ENCODE results near the gene WNT8A.
"Not testable (repeated sequence)": the region's sequence is repeated elsewhere in the genome, so short reads cannot be mapped to it uniquely, and the experiment has no call there.

WNT8A gene

GRCh38 chr5:138068742-138069600, 14.9 kb upstream of the WNT8A start:
- no peaks in the 10 kb centered on the region for H3K9me3 Mint-ChIP-seq
- H3K36me3 Mint-ChIP-seq, result no peaks in the 10 kb centered on the region
- peaks cover 7% of the 10 kb centered on the region for H3K4me1 Mint-ChIP-seq
- peak; percentile 69 for ATAC-seq
- H3K4me3 Mint-ChIP-seq, result no peak overlapping the region
- no peaks in the 10 kb centered on the region for H3K27me3 Mint-ChIP-seq
- H3K27ac Mint-ChIP-seq, result no peak overlapping the region

GRCh38 chr5:138070026-138070425, 13.8 kb upstream of the WNT8A start:
- H3K27me3 Mint-ChIP-seq, H3K4me3 Mint-ChIP-seq, ATAC-seq, H3K36me3 Mint-ChIP-seq, H3K4me1 Mint-ChIP-seq, H3K9me3 Mint-ChIP-seq, H3K27ac Mint-ChIP-seq: not testable (repeated sequence)

- Mint-ChIP-seq H3K9me3 (no peaks in the 10 kb centered on the region), H3K36me3 (no peaks in the 10 kb centered on the region), H3K4me1 (peaks cover 15% of the 10 kb centered on the region), H3K4me3 (no peak overlapping the region), H3K27me3 (no peaks in the 10 kb centered on the region), H3K27ac (no peak overlapping the region)
- ATAC-seq, result no peak
Observed at GRCh38 chr5:138077064-138077696, 6.7 kb upstream of the WNT8A start.

- H3K36me3 Mint-ChIP-seq, result no peaks in the 10 kb centered on the region
- no peak for ATAC-seq
- peaks cover 16% of the 10 kb centered on the region for H3K4me1 Mint-ChIP-seq
- no peak overlapping the region for H3K4me3 Mint-ChIP-seq
- no peaks in the 10 kb centered on the region for H3K27me3 Mint-ChIP-seq
- H3K9me3 Mint-ChIP-seq, result no peaks in the 10 kb centered on the region
- no peak overlapping the region for H3K27ac Mint-ChIP-seq
Observed at GRCh38 chr5:138078006-138078643, 5.7 kb upstream of the WNT8A start.

- Mint-ChIP-seq H3K27me3 (no peaks in the 10 kb centered on the region), H3K9me3 (no peaks in the 10 kb centered on the region), H3K4me1 (peaks cover 16% of the 10 kb centered on the region), H3K4me3 (no peak overlapping the region), H3K27ac (peak overlapping the region; percentile 76), H3K36me3 (no peaks in the 10 kb centered on the region)
- no peak for ATAC-seq
Observed at GRCh38 chr5:138082033-138082432, 1.8 kb upstream of the WNT8A start.

GRCh38 chr5:138091685-138092084, 7.9 kb downstream of the WNT8A start:
- Mint-ChIP-seq H3K4me1 (no peaks in the 10 kb centered on the region), H3K4me3 (no peak overlapping the region), H3K9me3 (no peaks in the 10 kb centered on the region), H3K27ac (no peak overlapping the region), H3K27me3 (peaks cover 5% of the 10 kb centered on the region), H3K36me3 (no peaks in the 10 kb centered on the region)
- ATAC-seq, result no peak

GRCh38 chr5:138092301-138092700, 8.5 kb downstream of the WNT8A start:
- H3K27me3 Mint-ChIP-seq, result peaks cover 11% of the 10 kb centered on the region
- no peaks in the 10 kb centered on the region for H3K9me3 Mint-ChIP-seq
- H3K4me1 Mint-ChIP-seq, result no peaks in the 10 kb centered on the region
- no peak overlapping the region for H3K27ac Mint-ChIP-seq
- H3K36me3 Mint-ChIP-seq, result no peaks in the 10 kb centered on the region
- no peak for ATAC-seq
- H3K4me3 Mint-ChIP-seq, result no peak overlapping the region

GRCh38 chr5:138093036-138093435, 9.2 kb downstream of the WNT8A start:
- Mint-ChIP-seq H3K4me1 (no peaks in the 10 kb centered on the region), H3K36me3 (no peaks in the 10 kb centered on the region), H3K27ac (no peak overlapping the region), H3K27me3 (peaks cover 17% of the 10 kb centered on the region), H3K4me3 (no peak overlapping the region), H3K9me3 (no peaks in the 10 kb centered on the region)
- ATAC-seq, result no peak

GRCh38 chr5:138095100-138095907, 11.5 kb downstream of the WNT8A start:
- ATAC-seq, result no peak
- H3K27ac Mint-ChIP-seq, result no peak overlapping the region
- no peaks in the 10 kb centered on the region for H3K4me1 Mint-ChIP-seq
- no peaks in the 10 kb centered on the region for H3K9me3 Mint-ChIP-seq
- no peaks in the 10 kb centered on the region for H3K36me3 Mint-ChIP-seq
- peaks cover 28% of the 10 kb centered on the region for H3K27me3 Mint-ChIP-seq
- no peak overlapping the region for H3K4me3 Mint-ChIP-seq

GRCh38 chr5:138096363-138096762, 12.5 kb downstream of the WNT8A start:
- H3K36me3 Mint-ChIP-seq, result no peaks in the 10 kb centered on the region
- no peak overlapping the region for H3K27ac Mint-ChIP-seq
- H3K27me3 Mint-ChIP-seq, result peaks cover 29% of the 10 kb centered on the region
- no peak overlapping the region for H3K4me3 Mint-ChIP-seq
- peaks cover 8% of the 10 kb centered on the region for H3K4me1 Mint-ChIP-seq
- H3K9me3 Mint-ChIP-seq, result no peaks in the 10 kb centered on the region
- no peak for ATAC-seq

GRCh38 chr5:138096997-138097828, 13.4 kb downstream of the WNT8A start:
- H3K4me3 Mint-ChIP-seq, result no peak overlapping the region
- H3K9me3 Mint-ChIP-seq, result no peaks in the 10 kb centered on the region
- peaks cover 29% of the 10 kb centered on the region for H3K27me3 Mint-ChIP-seq
- no peaks in the 10 kb centered on the region for H3K36me3 Mint-ChIP-seq
- no peak overlapping the region for H3K27ac Mint-ChIP-seq
- H3K4me1 Mint-ChIP-seq, result peaks cover 10% of the 10 kb centered on the region
- ATAC-seq, result no peak

- ATAC-seq, result peak; percentile 90
- Mint-ChIP-seq H3K4me1 (peaks cover 22% of the 10 kb centered on the region), H3K4me3 (no peak overlapping the region), H3K27ac (peak overlapping the region; percentile 39), H3K27me3 (peaks cover 14% of the 10 kb centered on the region), H3K9me3 (no peaks in the 10 kb centered on the region), H3K36me3 (no peaks in the 10 kb centered on the region)
Observed at GRCh38 chr5:138102454-138103318, 18.9 kb downstream of the WNT8A start.

- no peak overlapping the region for H3K4me3 Mint-ChIP-seq
Observed at GRCh38 chr5:138103319-138103637, 19.4 kb downstream of the WNT8A start.

GRCh38 chr5:138105709-138106108, 21.9 kb downstream of the WNT8A start:
- Mint-ChIP-seq H3K9me3 (no peaks in the 10 kb centered on the region), H3K36me3 (no peaks in the 10 kb centered on the region), H3K27ac (no peak overlapping the region), H3K4me1 (peaks cover 21% of the 10 kb centered on the region), H3K4me3 (no peak overlapping the region), H3K27me3 (no peaks in the 10 kb centered on the region)
- ATAC-seq, result no peak

More at GRCh38 chr5:138103319-138103637, 19.4 kb downstream of the WNT8A start:
- Mint-ChIP-seq H3K36me3 (no peaks in the 10 kb centered on the region), H3K9me3 (no peaks in the 10 kb centered on the region), H3K27me3 (peaks cover 11% of the 10 kb centered on the region), H3K27ac (peak overlapping the region; percentile 39), H3K4me1 (peaks cover 22% of the 10 kb centered on the region)
- ATAC-seq, result no peak

Measured in stimulated activated memory B cell treated with anti-CD40 and anti-IgM and Interleukin-4, amounts not matched to agents 10 μg/mL and 1 μg/mL and 100 μg/mL, for 72 hours (primary cell).